ENCODE measurements around the gene FBH1. TPM values are rescaled to one million over a fixed set of nuclear protein-coding genes. Genes with fewer than 3 reads are reported as not detected.

The FBH1 gene
- total RNA-seq, 1 donor from 2014 or later, result 83.0 TPM

- DNase-seq (peak; percentile 8), ATAC-seq (ENCODE audit: poor library complexity) (no peak)
- intact Hi-C loops (cut with DNase I), result no loop called here
These were observed 73.0 kb downstream of the FBH1 start for GRCh38 chr10:5963071-5963470.

- ATAC-seq (ENCODE audit: poor library complexity) (no peak), DNase-seq (peak; percentile 8)
- intact Hi-C loops (cut with DNase I), result no loop called here
These were observed 73.5 kb downstream of the FBH1 start for GRCh38 chr10:5963591-5963990.

DNA sequence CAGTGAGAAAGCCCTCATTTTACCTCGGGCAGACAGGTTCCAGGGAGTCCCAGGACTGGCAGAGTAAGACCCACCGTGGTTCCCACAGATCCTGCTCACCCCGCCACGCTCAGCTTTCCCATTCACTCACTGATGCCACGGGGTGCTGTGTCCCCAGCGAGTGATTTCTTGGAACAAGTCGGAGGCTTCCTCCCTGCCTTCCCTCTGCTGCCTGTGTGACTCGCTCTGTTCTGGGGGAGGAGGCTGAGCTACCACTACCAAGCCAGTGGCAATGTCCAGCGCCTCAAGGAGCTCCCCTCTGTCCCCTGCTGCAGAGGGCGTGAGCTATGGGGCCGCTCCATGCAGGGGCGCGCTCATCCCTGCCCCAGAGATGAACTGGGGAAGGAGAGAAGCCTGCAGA, 74.7 kb downstream of the FBH1 start:
- intact Hi-C loops (cut with DNase I), result no loop called here
- ATAC-seq (ENCODE audit: poor library complexity), result no peak
- peak; percentile 8 for DNase-seq

GRCh38 chr10:5965266-5965665, 75.2 kb downstream of the FBH1 start:
- intact Hi-C loops (cut with DNase I), result no loop called here
- DNase-seq (no peak), ATAC-seq (ENCODE audit: poor library complexity) (no peak)

GRCh38 chr10:5968037-5968680, 78.1 kb downstream of the FBH1 start:
- DNase-seq (no peak), ATAC-seq (ENCODE audit: poor library complexity) (no peak)
- intact Hi-C loops (cut with DNase I), result no loop called here

DNA sequence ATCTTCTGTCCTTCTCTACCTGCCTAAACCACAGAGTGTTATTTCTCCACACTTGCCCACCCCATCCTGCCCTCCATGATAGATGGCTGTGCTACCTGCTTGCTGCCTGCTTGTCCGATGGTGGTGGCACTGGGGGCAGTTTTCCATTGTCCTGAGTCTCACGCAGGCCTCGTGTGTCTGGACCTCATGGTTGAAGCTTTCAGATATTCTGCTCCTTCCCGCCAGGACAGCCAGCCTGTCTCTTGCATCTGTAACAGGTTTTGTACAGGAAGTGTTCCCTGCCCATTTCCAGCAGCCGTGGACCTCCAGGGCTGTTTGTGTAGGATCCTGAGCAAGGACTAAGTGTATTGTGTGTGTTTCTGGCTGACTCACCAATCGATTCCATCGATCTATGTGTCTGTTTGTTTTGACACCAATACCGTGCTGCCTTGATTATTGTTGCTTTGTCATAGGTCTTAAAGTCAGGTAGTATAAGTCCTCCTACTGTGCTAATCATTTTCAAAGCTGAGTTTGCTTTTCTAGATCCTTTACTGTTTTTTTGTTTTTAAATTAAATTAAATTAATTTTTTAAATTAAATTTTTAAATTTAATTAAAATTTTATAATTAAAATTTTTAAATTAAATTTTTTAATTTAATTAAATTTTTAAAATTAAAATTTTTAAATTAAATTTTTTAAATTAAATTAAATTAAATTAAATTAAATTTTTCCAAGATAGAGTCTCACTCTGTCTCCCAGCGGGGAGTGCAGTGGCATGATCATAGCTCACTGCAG, 78.8 kb downstream of the FBH1 start:
- DNase-seq (no peak), ATAC-seq (ENCODE audit: poor library complexity) (no peak)
- intact Hi-C loops (cut with DNase I), result no loop called here

- DNase-seq (no peak), ATAC-seq (ENCODE audit: poor library complexity) (no peak)
- intact Hi-C loops (cut with DNase I), result no loop called here
These were observed 80.0 kb downstream of the FBH1 start for GRCh38 chr10:5970066-5970465.

DNA sequence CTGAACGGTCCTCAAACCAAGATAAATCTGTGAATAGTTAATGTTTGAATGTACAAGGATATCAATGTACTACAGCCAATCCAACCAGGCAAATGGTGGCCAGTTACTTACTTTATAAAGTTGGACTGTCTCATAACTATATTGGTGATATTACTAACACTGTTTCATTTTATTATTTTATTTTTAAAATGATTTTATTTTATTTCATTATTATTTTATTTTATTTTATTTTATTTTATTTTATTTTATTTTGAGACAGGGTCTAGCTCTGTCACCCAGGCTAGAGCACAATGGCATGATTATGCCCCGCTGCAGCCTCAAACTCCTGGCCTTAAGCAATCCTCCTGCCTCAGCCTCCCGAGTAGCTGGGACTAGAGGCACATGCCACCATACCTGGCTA, 80.5 kb downstream of the FBH1 start:
- intact Hi-C loops (cut with DNase I), result no loop called here
- ATAC-seq (ENCODE audit: poor library complexity) (no peak), DNase-seq (no peak)

DNA sequence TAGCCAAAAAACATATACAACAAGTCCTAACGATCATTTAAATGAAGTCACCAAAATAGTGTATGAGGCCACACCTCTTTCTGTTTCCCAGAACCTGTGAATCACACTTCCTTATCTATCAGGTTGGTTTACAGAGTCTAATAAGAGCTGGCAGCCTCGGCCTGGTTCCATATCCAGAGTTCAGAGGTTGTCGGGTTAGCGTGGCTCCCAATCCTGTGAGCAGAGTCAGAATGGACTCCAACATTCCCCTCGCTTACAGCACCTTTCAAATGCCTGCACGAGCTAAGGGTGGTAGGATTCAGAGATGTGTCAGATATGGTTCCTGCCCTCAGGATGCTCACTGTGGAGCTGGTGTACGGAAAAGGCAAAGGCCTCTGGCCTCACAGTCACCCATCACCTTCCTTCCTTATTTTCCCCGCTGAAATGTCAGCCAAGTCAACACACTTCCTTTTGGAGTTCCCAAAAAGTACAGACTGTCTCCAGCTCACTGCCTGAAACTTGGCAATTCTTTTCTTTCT, 81.3 kb downstream of the FBH1 start:
- intact Hi-C loops (cut with DNase I), result no loop called here
- DNase-seq, result no peak

GRCh38 chr10:5971886-5972285, 81.8 kb downstream of the FBH1 start:
- ATAC-seq (ENCODE audit: poor library complexity), result peak; percentile 46
- no peak for DNase-seq
- intact Hi-C loops (cut with DNase I), result no loop called here

More for the DNA sequence above, 81.3 kb downstream of the FBH1 start:
- peak; percentile 70 for ATAC-seq (ENCODE audit: poor library complexity)

GRCh38 chr10:5973069-5973468, 83.0 kb downstream of the FBH1 start:
- no peak for DNase-seq
- intact Hi-C loops (cut with DNase I), result no loop called here
- ATAC-seq (ENCODE audit: poor library complexity), result no peak

DNA sequence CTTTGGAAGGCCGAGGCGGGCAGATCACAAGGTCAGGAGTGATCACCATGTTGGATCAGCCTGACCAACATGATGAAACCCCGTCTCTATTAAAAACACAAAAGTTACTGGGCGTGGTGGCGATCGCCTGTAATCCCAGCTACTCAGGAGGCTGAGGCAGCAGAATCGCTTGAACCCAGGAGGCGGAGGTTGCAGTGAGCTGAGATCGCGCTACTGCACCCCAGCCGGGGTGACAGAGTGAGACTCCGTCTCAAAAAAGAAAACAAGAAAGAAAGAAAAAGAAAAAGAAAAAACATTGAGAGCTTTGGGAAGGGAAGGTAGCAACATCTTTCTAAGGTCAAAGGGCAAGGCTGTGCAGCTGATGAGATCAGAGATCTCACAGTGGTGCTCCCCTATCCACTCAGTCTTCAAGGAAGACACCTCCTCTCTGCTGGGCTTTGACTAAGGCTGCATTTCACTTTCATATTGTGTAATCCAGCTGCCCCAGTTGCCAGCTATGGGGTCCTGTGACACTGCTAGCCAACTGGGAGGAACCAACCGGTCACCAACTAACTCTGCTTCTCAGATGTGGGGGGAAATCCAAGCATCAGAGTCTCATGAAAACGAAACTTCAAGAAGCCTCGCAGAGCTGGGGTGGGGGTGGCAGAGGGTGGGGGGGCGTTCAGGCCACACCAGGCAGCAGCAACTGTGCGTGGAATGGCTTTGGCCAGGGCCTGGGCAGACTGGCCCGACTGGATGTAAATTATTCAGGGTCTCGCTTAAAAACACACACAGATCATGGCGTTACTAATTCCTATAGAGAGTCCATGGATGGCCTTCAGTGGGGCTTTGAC, 85.8 kb downstream of the FBH1 start:
- intact Hi-C loops (cut with DNase I), result no loop called here
- ATAC-seq (ENCODE audit: poor library complexity), result peak; percentile 50

GRCh38 chr10:5976512-5977470, 86.7 kb downstream of the FBH1 start:
- ATAC-seq (ENCODE audit: poor library complexity) (peak; percentile 70), DNase-seq (peak; percentile 72)
- intact Hi-C loops (cut with DNase I), result no loop called here

More for the DNA sequence above, 85.8 kb downstream of the FBH1 start:
- DNase-seq, result no peak

DNA sequence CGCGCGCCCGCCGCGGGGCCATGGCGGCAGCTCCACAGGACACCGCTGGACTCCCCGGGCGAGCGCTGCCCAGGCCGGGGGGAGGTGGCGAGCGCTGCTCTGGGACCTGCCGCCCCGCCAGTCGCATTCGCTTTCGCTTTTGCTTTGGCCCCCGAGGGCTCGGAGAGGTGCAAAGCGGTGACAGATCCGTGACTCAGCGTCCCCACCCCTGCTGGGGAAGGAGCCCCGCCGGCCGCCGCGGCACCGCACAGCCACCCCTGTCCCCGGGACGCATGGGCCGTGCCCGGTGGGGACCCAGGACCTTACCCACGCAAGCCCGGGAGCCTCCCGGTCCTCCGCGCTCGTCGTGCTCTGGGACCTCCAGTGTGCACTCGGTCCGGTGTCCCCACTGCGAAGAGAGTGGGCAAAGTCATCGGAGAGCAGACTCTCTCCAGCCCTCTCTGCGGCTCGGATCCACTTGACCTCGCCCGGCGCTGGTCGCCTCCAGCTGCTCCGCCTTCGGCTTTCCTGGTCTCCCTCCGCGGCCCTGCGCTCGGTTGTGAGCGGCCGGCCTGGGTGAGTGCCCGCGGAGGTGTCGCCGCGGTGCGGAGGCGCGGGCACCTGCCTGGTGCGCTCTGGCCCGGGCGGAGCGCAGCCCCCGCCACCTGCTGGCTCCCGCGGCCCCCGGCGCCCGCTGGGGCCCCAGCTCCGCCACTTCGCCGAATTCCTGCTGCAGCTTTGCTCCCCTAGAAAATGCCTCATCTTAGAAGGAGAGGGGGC, 87.6 kb downstream of the FBH1 start, which contains the start of gene IL15RA:
TSS of gene IL15RA (minus strand) at position 73 of the 759 bp plus-strand sequence. CDS start at position 22, 51 bp downstream.
- ATAC-seq (ENCODE audit: poor library complexity) (peak; percentile 72), DNase-seq (peak; percentile 83)
- intact Hi-C loops (cut with DNase I), result no loop called here

DNA sequence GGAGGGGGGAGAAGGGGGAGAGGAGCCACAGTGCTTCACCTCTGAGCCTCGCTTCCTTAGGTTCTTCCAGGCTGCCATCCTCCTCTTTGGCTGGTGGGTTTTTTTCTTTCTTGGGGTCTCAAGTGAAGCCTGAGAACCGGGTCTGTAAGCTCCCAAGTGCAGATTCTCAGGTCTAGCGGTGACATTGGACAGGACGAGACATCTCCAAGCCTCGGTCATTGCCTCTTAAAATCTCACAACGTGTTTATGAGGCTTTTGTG, 88.1 kb downstream of the FBH1 start:
- intact Hi-C loops (cut with DNase I), result no loop called here
- ATAC-seq (ENCODE audit: poor library complexity) (no peak), DNase-seq (no peak)

- intact Hi-C loops (cut with DNase I), result no loop called here
- ATAC-seq (ENCODE audit: poor library complexity) (no peak), DNase-seq (no peak)
These were observed 91.5 kb downstream of the FBH1 start for GRCh38 chr10:5981529-5981928.

DNA sequence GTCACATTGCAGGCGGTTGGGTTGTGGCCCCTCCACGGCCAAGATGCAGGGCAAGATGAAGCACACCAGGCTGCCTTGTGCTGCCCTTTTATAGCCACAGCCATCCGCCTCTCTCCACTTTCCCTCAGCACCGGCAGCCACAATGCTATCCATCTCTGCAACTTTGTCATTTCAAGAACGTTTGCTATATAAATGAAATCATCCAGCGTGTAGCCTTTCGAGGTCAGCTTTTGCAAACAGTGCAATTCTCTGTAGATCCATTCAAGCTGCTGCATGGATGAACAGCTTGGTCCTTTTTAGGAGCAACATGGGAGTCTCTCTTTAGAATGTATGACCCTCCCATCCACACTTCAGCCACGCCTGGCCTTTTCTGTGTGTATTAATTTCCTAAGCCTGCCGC, 93.7 kb downstream of the FBH1 start:
- intact Hi-C loops (cut with DNase I), result no loop called here
- DNase-seq (no peak), ATAC-seq (ENCODE audit: poor library complexity) (peak; percentile 28)

- ATAC-seq (ENCODE audit: poor library complexity) (no peak), DNase-seq (no peak)
- intact Hi-C loops (cut with DNase I), result no loop called here
These were observed 95.0 kb downstream of the FBH1 start for GRCh38 chr10:5985029-5985428.

Data from Right ventricle myocardium superior (tissue), 1 donor.